ENCODE results near the gene SLC30A7. TPM values are rescaled to one million over a fixed set of nuclear protein-coding genes. Genes with fewer than 3 reads are reported as not detected.
"Not testable (repeated sequence)": the region's sequence is repeated elsewhere in the genome, so short reads cannot be mapped to it uniquely, and the experiment has no call there.

The SLC30A7 gene
- total RNA-seq, 2 experiments from 2014 or later, result 40.0 to 43.4 TPM

GRCh38 chr1:100921110-100921706 lies 25.3 kb downstream of the SLC30A7 start:
- intact Hi-C loops (cut with micrococcal nuclease), result loop anchor here (1.0 to 2.0 kb wide), 4 partner anchors 106 to 436 kb away; no protein-coding TSS in a partner anchor
- H3K27ac Mint-ChIP-seq, result peak overlapping the region; percentile 52
- H3K4me3 Mint-ChIP-seq, result no peak overlapping the region
- peaks cover 13% of the 10 kb centered on the region for H3K9me3 Mint-ChIP-seq
- no peak for DNase-seq
- peaks cover 56% of the 10 kb centered on the region for H3K4me1 Mint-ChIP-seq (ENCODE audit: low read depth)
- ChIA-PET POLR2A (no interaction called here), CTCF (interaction anchor here (0.5 to 6.2 kb wide), 13 partner anchors 9 to 435 kb away, joined by 3 to 63 read pairs (median 3); no protein-coding TSS in a partner anchor)
- peaks cover 44% of the 10 kb centered on the region for H3K36me3 Mint-ChIP-seq
- no peaks in the 10 kb centered on the region for H3K27me3 Mint-ChIP-seq

- Mint-ChIP-seq H3K27ac (peak overlapping the region; percentile 69), H3K9me3 (peaks cover 14% of the 10 kb centered on the region), H3K4me1 (ENCODE audit: low read depth) (peaks cover 53% of the 10 kb centered on the region), H3K4me3 (no peak overlapping the region), H3K27me3 (no peaks in the 10 kb centered on the region), H3K36me3 (peaks cover 32% of the 10 kb centered on the region)
- peak; percentile 55 for DNase-seq
- ChIA-PET POLR2A (interaction anchor here (0.6 to 1.5 kb wide), 3 partner anchors 28 to 316 kb away, joined by 3 to 4 read pairs (median 3); partner anchors contain the start of gene SLC30A7), CTCF (interaction anchor here (1.0 to 6.2 kb wide), 4 partner anchors 15 to 433 kb away, joined by 3 to 63 read pairs (median 20); no protein-coding TSS in a partner anchor)
- intact Hi-C loops (cut with micrococcal nuclease), result loop anchor here (1.0 to 2.0 kb wide), 2 partner anchors 255 to 367 kb away; no protein-coding TSS in a partner anchor
Measured at GRCh38 chr1:100924212-100924611, 28.3 kb downstream of the SLC30A7 start.

- Mint-ChIP-seq H3K4me3 (no peak overlapping the region), H3K27me3 (no peaks in the 10 kb centered on the region), H3K9me3 (peaks cover 14% of the 10 kb centered on the region), H3K4me1 (ENCODE audit: low read depth) (peaks cover 57% of the 10 kb centered on the region), H3K27ac (peak overlapping the region; percentile 77), H3K36me3 (peaks cover 36% of the 10 kb centered on the region)
- CTCF ChIA-PET, result interaction anchor here (1.3 to 6.2 kb wide), 2 partner anchors 314 to 363 kb away, joined by 5 to 63 read pairs; no protein-coding TSS in a partner anchor
- POLR2A ChIA-PET, result no interaction called here
- DNase-seq, result no peak
- intact Hi-C loops (cut with micrococcal nuclease), result loop anchor here (1.0 to 5.0 kb wide), 3 partner anchors 82 to 366 kb away; no protein-coding TSS in a partner anchor
Measured at GRCh38 chr1:100924991-100925390, 29.1 kb downstream of the SLC30A7 start.

- Mint-ChIP-seq H3K9me3 (peaks cover 14% of the 10 kb centered on the region), H3K4me1 (ENCODE audit: low read depth) (peaks cover 60% of the 10 kb centered on the region), H3K27me3 (no peaks in the 10 kb centered on the region), H3K27ac (peak overlapping the region; percentile 46), H3K4me3 (no peak overlapping the region), H3K36me3 (peaks cover 38% of the 10 kb centered on the region)
- DNase-seq, result peak; percentile 16
- intact Hi-C loops (cut with micrococcal nuclease), result loop anchor here (2.0 to 5.0 kb wide), 3 partner anchors 27 to 81 kb away; partner anchors contain the start of gene SLC30A7
- ChIA-PET CTCF (interaction anchor here (1.0 to 6.2 kb wide), 3 partner anchors 312 to 365 kb away, joined by 3 to 63 read pairs (median 5); no protein-coding TSS in a partner anchor), POLR2A (interaction anchor here (0.8 kb wide), 1 partner anchor 28 kb away, joined by 3 read pairs; no protein-coding TSS in a partner anchor)
Measured at GRCh38 chr1:100926240-100926639, 30.4 kb downstream of the SLC30A7 start.

- H3K27me3 Mint-ChIP-seq, result no peaks in the 10 kb centered on the region
- H3K27ac Mint-ChIP-seq, result no peak overlapping the region
Measured at GRCh38 chr1:100927276-100927675, 31.4 kb downstream of the SLC30A7 start.

GRCh38 chr1:100928128-100928527 lies 32.2 kb downstream of the SLC30A7 start:
- intact Hi-C loops (cut with micrococcal nuclease), result loop anchor here (5.0 kb wide), 1 partner anchor 79 kb away; no protein-coding TSS in a partner anchor
- Mint-ChIP-seq H3K27me3 (no peaks in the 10 kb centered on the region), H3K4me3 (no peak overlapping the region), H3K9me3 (peaks cover 20% of the 10 kb centered on the region), H3K4me1 (ENCODE audit: low read depth) (peaks cover 58% of the 10 kb centered on the region), H3K27ac (no peak overlapping the region), H3K36me3 (peaks cover 44% of the 10 kb centered on the region)
- POLR2A ChIA-PET, result interaction anchor here (1.2 kb wide), 1 partner anchor 99 kb away, joined by 3 read pairs; no protein-coding TSS in a partner anchor
- CTCF ChIA-PET, result interaction anchor here (1.3 to 1.5 kb wide), 3 partner anchors 31 to 381 kb away, joined by 3 to 8 read pairs (median 6); no protein-coding TSS in a partner anchor
- no peak for DNase-seq

More at GRCh38 chr1:100927276-100927675, 31.4 kb downstream of the SLC30A7 start:
- Mint-ChIP-seq H3K36me3 (peaks cover 41% of the 10 kb centered on the region), H3K9me3 (peaks cover 14% of the 10 kb centered on the region), H3K4me3 (no peak overlapping the region), H3K4me1 (ENCODE audit: low read depth) (peaks cover 61% of the 10 kb centered on the region)
- intact Hi-C loops (cut with micrococcal nuclease), result loop anchor here (1.0 to 5.0 kb wide), 5 partner anchors 11 to 185 kb away; partner anchors contain the start of gene SLC30A7
- peak; percentile 58 for DNase-seq
- ChIA-PET CTCF (interaction anchor here (1.3 to 1.5 kb wide), 3 partner anchors 32 to 382 kb away, joined by 3 to 8 read pairs (median 6); no protein-coding TSS in a partner anchor), POLR2A (interaction anchor here (1.0 to 1.2 kb wide), 2 partner anchors 100 to 312 kb away, joined by 3 read pairs; no protein-coding TSS in a partner anchor)

GRCh38 chr1:100930494-100930893 lies 34.6 kb downstream of the SLC30A7 start:
- Mint-ChIP-seq H3K27me3 (no peaks in the 10 kb centered on the region), H3K27ac (peak overlapping the region; percentile 53), H3K4me1 (ENCODE audit: low read depth) (peaks cover 55% of the 10 kb centered on the region), H3K36me3 (peaks cover 53% of the 10 kb centered on the region), H3K9me3 (peaks cover 24% of the 10 kb centered on the region), H3K4me3 (no peak overlapping the region)
- ChIA-PET CTCF (interaction anchor here (0.6 to 1.6 kb wide), 5 partner anchors 9 to 360 kb away, joined by 3 to 11 read pairs (median 4); no protein-coding TSS in a partner anchor), POLR2A (no interaction called here)
- intact Hi-C loops (cut with micrococcal nuclease), result no loop called here
- DNase-seq, result no peak

GRCh38 chr1:100931716-100932115 lies 35.8 kb downstream of the SLC30A7 start:
- Mint-ChIP-seq H3K27me3 (no peaks in the 10 kb centered on the region), H3K36me3 (peaks cover 57% of the 10 kb centered on the region), H3K4me1 (ENCODE audit: low read depth) (peaks cover 55% of the 10 kb centered on the region), H3K27ac (peak overlapping the region; percentile 46), H3K9me3 (peaks cover 15% of the 10 kb centered on the region), H3K4me3 (no peak overlapping the region)
- intact Hi-C loops (cut with micrococcal nuclease), result no loop called here
- POLR2A ChIA-PET, result no interaction called here
- CTCF ChIA-PET, result interaction anchor here (1.1 to 1.2 kb wide), 2 partner anchors 10 to 357 kb away, joined by 3 read pairs; no protein-coding TSS in a partner anchor
- DNase-seq, result no peak

GRCh38 chr1:100933555-100933954 lies 37.7 kb downstream of the SLC30A7 start:
- DNase-seq; H3K4me3 Mint-ChIP-seq; H3K27me3 Mint-ChIP-seq; POLR2A ChIA-PET; CTCF ChIA-PET; intact Hi-C loops (cut with micrococcal nuclease): not testable (repeated sequence)
- peaks cover 23% of the 10 kb centered on the region for H3K9me3 Mint-ChIP-seq
- peaks cover 72% of the 10 kb centered on the region for H3K36me3 Mint-ChIP-seq
- peaks cover 59% of the 10 kb centered on the region for H3K4me1 Mint-ChIP-seq (ENCODE audit: low read depth)
- peak overlapping the region; percentile 28 for H3K27ac Mint-ChIP-seq

- Mint-ChIP-seq H3K4me1 (ENCODE audit: low read depth) (peaks cover 47% of the 10 kb centered on the region), H3K36me3 (peaks cover 85% of the 10 kb centered on the region), H3K27ac (no peak overlapping the region), H3K27me3 (peaks cover 3% of the 10 kb centered on the region), H3K9me3 (peaks cover 29% of the 10 kb centered on the region), H3K4me3 (no peak overlapping the region)
- DNase-seq, result no peak
- intact Hi-C loops (cut with micrococcal nuclease), result no loop called here
- POLR2A ChIA-PET, result no interaction called here
- CTCF ChIA-PET, result interaction anchor here (1.1 kb wide), 1 partner anchor 14 kb away, joined by 3 read pairs; no protein-coding TSS in a partner anchor
Measured at GRCh38 chr1:100936194-100936967, 40.5 kb downstream of the SLC30A7 start.

GRCh38 chr1:100941098-100941527 lies 45.2 kb downstream of the SLC30A7 start:
- H3K36me3 Mint-ChIP-seq, result peaks cover 83% of the 10 kb centered on the region
- intact Hi-C loops (cut with micrococcal nuclease), result loop anchor here (5.0 kb wide), 2 partner anchors 181 to 236 kb away; no protein-coding TSS in a partner anchor
- H3K27me3 Mint-ChIP-seq, result peaks cover 3% of the 10 kb centered on the region
- POLR2A ChIA-PET, result interaction anchor here (1.2 to 1.8 kb wide), 2 partner anchors 14 to 350 kb away, joined by 3 to 5 read pairs; no protein-coding TSS in a partner anchor
- H3K4me3 Mint-ChIP-seq, result peak overlapping the region; percentile 77
- CTCF ChIA-PET, result interaction anchor here (1.1 to 2.0 kb wide), 5 partner anchors 346 to 368 kb away, joined by 3 to 7 read pairs (median 4); no protein-coding TSS in a partner anchor
- peak overlapping the region; percentile 92 for H3K27ac Mint-ChIP-seq
- H3K9me3 Mint-ChIP-seq, result peaks cover 31% of the 10 kb centered on the region
- peak; percentile 67 for DNase-seq
- peaks cover 39% of the 10 kb centered on the region for H3K4me1 Mint-ChIP-seq (ENCODE audit: low read depth)
